GM13976 (cell line): ENCODE results near the gene ACSS2.
"Not testable (repeated sequence)": the region's sequence is repeated elsewhere in the genome, so short reads cannot be mapped to it uniquely, and the experiment has no call there.

Source experiments
- DNase-seq: peaks from one replicate; pipeline ENCODE4 v3.0.0; 2012; ENCODE audit warnings: low spot score
- CTCF ChIP-seq: IDR thresholded peaks from 2 replicates; pipeline ENCODE4 v1.5.1; 2012; ENCODE audit warnings: borderline replicate concordance, mild to moderate bottlenecking; ENCODE audit not compliant: insufficient read depth; ENCODE audit errors: extremely low read depth, missing control alignments, control extremely low read depth
- in situ Hi-C: fragments of 300-500 bp; cut with MboI; formaldehyde crosslinking; loops from one replicate; pipeline ENCODE4 v1.12.0; 2022; ENCODE audit warnings: low sequenced_read_pairs, mixed read lengths, inconsistent platforms; ENCODE audit not compliant: unreplicated experiment

Gene ACSS2

GRCh38 chr20:34888468-34888867 lies 12.1 kb downstream of the ACSS2 start:
- DNase-seq = no peak
- no peak for TF ChIP-seq CTCF
- in situ Hi-C loops = no loop called here

- no peak for DNase-seq
- in situ Hi-C loops = no loop called here
- no peak for TF ChIP-seq CTCF
Measured at GRCh38 chr20:34891166-34892062, 15.0 kb downstream of the ACSS2 start.

GRCh38 chr20:34892671-34893070 lies 16.3 kb downstream of the ACSS2 start:
- in situ Hi-C loops = no loop called here
- no peak for DNase-seq
- no peak for TF ChIP-seq CTCF

- in situ Hi-C loops = no loop called here
- no peak for DNase-seq
- no peak for TF ChIP-seq CTCF
Measured at GRCh38 chr20:34894723-34895122, 18.3 kb downstream of the ACSS2 start.

- no peak for DNase-seq
- TF ChIP-seq CTCF = no peak
- in situ Hi-C loops = no loop called here
Measured at GRCh38 chr20:34895465-34895864, 19.1 kb downstream of the ACSS2 start.

GRCh38 chr20:34896086-34896621 lies 19.7 kb downstream of the ACSS2 start:
- no peak for TF ChIP-seq CTCF
- DNase-seq = no peak
- in situ Hi-C loops = no loop called here

GRCh38 chr20:34898129-34898528 lies 21.7 kb downstream of the ACSS2 start:
- in situ Hi-C loops, DNase-seq: not testable (repeated sequence)

- in situ Hi-C loops, DNase-seq: not testable (repeated sequence)
Measured at GRCh38 chr20:34898731-34899130, 22.3 kb downstream of the ACSS2 start.
